ENCODE data around the gene AHRR. TPM values are rescaled to one million over a fixed set of nuclear protein-coding genes. Genes with fewer than 3 reads are reported as not detected.

Gene AHRR
- total and polyA plus RNA-seq, 2 experiments from 2014 or later: 0.27 to 1.8 TPM

- Histone ChIP-seq H3F3A (replicated peaks; ENCODE audit: low read depth) (no peaks in the 10 kb centered on the region), H4K20me1 (replicated peaks; ENCODE audit: insufficient read depth) (peaks cover 5% of the 10 kb centered on the region), H3K79me2 (replicated peaks; ENCODE audit: insufficient read depth) (no peaks in the 10 kb centered on the region), H3K27ac (ENCODE audit: low read depth) (no peak overlapping the region), H3K4me2 (no peak overlapping the region), H3K27me3 (ENCODE audit: insufficient read depth) (peaks cover 39% of the 10 kb centered on the region), H2AFZ (no peak overlapping the region), H3K9me2 (ENCODE audit: insufficient read depth) (no peaks in the 10 kb centered on the region), H3K4me3 (no peak overlapping the region), H3K36me3 (ENCODE audit: insufficient read depth) (no peaks in the 10 kb centered on the region), H3K4me1 (ENCODE audit: insufficient read depth) (no peaks in the 10 kb centered on the region)
- no peak overlapping the region for H3K4me3 Mint-ChIP-seq
- ATAC-seq: peak; percentile 78
- H3K9me3 Mint-ChIP-seq: no peaks in the 10 kb centered on the region
- no peak for TF ChIP-seq STAT1 (IDR thresholded peaks at IDR 0.05; ENCODE audit: unreplicated experiment)
- TF ChIP-seq CTCF (conservative IDR thresholded peaks at IDR 0.05; ENCODE audit: low read depth in 2 of 2): peak; percentile 73 to 96
- peaks cover 5% of the 10 kb centered on the region; the same call in 1 of the 3 replicates for H3K4me1 Mint-ChIP-seq
- DNase-seq (ENCODE audit: low spot score): peak; percentile 84
- peaks cover 43% of the 10 kb centered on the region for H3K27me3 Mint-ChIP-seq (ENCODE audit: insufficient read depth, low read depth, poor library complexity)
- H3K36me3 Mint-ChIP-seq (ENCODE audit: low read depth): peaks cover 9% of the 10 kb centered on the region; the same call in 2 of the 3 replicates
- no peak overlapping the region for H3K27ac Mint-ChIP-seq
These were observed 4.3 kb upstream of the AHRR start for GRCh38 chr5:317086-317811.

- peaks cover 50% of the 10 kb centered on the region for H3K27me3 ChIP-seq (ENCODE audit: insufficient read depth)
- peaks cover 49% of the 10 kb centered on the region for H3K27me3 Mint-ChIP-seq (ENCODE audit: insufficient read depth, low read depth, poor library complexity)
- peak; percentile 20 for DNase-seq (ENCODE audit: low spot score)
- H3K4me1 ChIP-seq (ENCODE audit: insufficient read depth): no peaks in the 10 kb centered on the region
- ATAC-seq: no peak
- peaks cover 7% of the 10 kb centered on the region; the same call in 1 of the 2 replicates for H3F3A ChIP-seq (replicated peaks; ENCODE audit: low read depth)
- peaks cover 5% of the 10 kb centered on the region for H4K20me1 ChIP-seq (replicated peaks; ENCODE audit: insufficient read depth)
- H3K36me3 ChIP-seq (ENCODE audit: insufficient read depth): no peaks in the 10 kb centered on the region
- H2AFZ ChIP-seq: no peak overlapping the region
- TF ChIP-seq CTCF (conservative IDR thresholded peaks at IDR 0.05; ENCODE audit: low read depth in 2 of 2) (peak in 1 of 2 experiments; percentile 28; a peak in 2 of 4 replicates), POLR2AphosphoS5 (IDR thresholded peaks at IDR 0.05; ENCODE audit: low read depth) (no peak)
- H3K36me3 Mint-ChIP-seq (ENCODE audit: low read depth): peaks cover 9% of the 10 kb centered on the region; the same call in 2 of the 3 replicates
- H3K79me2 ChIP-seq (replicated peaks; ENCODE audit: insufficient read depth): no peaks in the 10 kb centered on the region
- H3K4me2 ChIP-seq: no peak overlapping the region
- peaks cover 2% of the 10 kb centered on the region; the same call in 1 of the 3 replicates for H3K9me3 Mint-ChIP-seq
- peaks cover 8% of the 10 kb centered on the region; the same call in 2 of the 3 replicates for H3K4me1 Mint-ChIP-seq
- no peak overlapping the region for H3K27ac ChIP-seq (ENCODE audit: low read depth)
- H3K9me2 ChIP-seq (ENCODE audit: insufficient read depth): no peaks in the 10 kb centered on the region
- H3K4me3 ChIP-seq: no peak overlapping the region
- no peak overlapping the region for H3K27ac Mint-ChIP-seq
- no peak overlapping the region for H3K4me3 Mint-ChIP-seq
These were observed 3.1 kb upstream of the AHRR start for GRCh38 chr5:318341-318897.
